GM12874 (cell line): ENCODE results near the gene CTIF.

Experiments
- CTCF ChIP-seq: IDR thresholded peaks from 2 replicates; pipeline ENCODE4 v1.5.1; 2011; ENCODE audit warnings: low read depth, mild to moderate bottlenecking, control low read depth, low read length, moderate library complexity; ENCODE audit not compliant: insufficient read depth

CTIF gene

GRCh38 chr18:48719974-48720654 is 181.3 kb downstream of the CTIF start:
- TF ChIP-seq CTCF = no peak

DNA sequence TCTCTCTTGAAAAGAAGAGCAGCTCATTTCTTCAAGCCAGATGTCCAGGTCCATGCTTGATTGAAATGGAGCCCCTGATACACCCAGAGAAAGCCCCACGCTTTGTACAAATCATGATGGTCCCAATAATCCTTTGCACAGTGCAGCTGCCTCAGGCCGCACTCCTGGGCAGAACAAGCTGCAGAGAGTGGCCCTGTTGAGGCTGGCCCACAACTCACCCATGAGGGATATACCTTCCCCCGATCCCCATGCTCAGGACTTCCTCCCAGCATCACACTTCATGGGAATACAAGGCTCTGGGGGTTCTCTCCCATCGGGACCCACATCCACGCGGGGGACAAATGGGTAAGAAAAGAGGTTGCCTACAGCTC is 181.8 kb downstream of the CTIF start:
- TF ChIP-seq CTCF = no peak

DNA sequence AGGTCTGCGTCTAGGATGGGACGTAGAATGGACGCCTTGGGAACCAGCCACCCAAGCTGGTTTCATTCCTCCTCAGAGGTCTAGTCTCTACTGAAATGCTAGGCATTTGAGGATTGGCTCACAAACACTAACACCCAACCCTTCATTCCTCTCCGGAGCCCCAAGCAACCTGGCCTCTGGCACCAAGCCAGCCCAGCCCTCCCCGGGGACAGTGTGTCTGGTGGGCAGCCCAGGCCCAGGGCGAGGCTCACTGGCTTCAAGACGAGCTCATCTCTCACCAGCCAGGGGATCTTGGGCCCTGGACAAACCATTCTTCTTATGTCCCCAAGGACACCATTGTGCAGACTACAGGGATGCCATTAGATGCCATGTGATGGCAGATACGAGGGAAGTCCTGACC is 182.5 kb downstream of the CTIF start:
- no peak for TF ChIP-seq CTCF

DNA sequence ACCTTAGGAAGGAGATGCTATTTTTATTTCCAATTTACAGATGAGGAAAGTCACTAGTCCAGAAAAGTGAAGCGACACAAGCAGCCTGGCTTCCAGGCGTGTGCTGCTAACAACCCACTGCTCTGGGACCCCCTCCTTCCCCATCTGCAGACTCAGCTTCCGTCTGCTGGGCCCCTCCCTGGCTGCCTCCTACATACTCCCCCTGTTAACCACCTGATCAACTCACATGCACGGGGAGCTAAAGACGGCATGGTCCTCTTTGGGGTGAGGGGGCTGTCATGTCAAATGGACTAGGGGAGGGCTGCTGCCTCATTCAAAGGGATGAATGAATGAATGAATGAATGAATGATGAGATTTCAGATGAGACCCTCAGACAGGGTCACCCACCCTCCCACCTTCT is 184.2 kb downstream of the CTIF start:
- TF ChIP-seq CTCF = no peak

GRCh38 chr18:48723837-48724236 is 185.0 kb downstream of the CTIF start:
- TF ChIP-seq CTCF = no peak

DNA sequence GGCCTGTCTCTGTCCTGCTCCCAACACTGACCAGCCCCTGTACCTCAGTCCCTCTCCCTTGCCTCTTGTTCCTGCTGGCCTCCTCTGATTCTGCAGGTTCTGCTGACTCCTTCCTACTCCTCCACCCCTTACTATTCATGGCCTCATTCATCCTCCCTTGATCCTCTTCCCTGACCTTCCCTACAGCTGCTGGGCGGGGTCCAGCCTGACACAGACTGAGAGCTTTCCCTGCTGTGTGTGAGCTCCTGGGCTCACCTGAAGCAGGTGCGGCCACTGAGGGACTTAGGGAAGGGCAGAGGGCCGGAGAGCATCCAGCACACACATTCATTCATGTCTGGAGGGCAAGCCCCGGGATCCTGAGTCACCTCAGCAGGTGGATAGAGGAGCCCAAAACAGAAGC is 185.6 kb downstream of the CTIF start:
- no peak for TF ChIP-seq CTCF

DNA sequence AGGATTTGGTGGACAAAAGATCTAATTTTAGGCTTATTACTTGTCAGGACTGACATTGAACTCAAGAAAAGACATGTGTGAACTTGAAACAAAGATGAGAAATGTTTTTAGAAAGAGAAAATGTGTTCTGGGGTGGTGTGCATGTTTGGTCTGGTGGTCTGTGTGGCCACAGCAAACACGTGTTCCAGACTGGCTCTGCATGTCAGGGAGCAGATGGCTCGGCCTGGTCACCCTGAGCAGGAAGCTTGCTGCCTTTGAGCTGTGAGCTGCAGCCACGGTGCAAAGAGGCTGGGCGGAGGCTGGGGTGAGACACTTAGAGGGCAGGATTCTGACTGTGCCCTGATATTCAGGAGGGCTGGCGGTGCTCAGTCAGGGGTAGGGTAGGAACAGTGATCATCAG is 186.1 kb downstream of the CTIF start:
- TF ChIP-seq CTCF = no peak
